HEK293 (cell line): ENCODE results near the gene JAML.

Experiments
- CTCF ChIA-PET: fragments of 350-600 bp; formaldehyde crosslinking; extraction: SDS; loops from one replicate; lab custom pipeline; 2021; ENCODE audit warnings: antibody characterized with exemption; lab: Yijun Ruan, JAX
- POLR2A ChIA-PET: fragments of 300-600 bp; formaldehyde crosslinking; extraction: SDS; loops from one replicate; lab custom pipeline; 2020; ENCODE audit warnings: antibody characterized with exemption, inconsistent platforms; lab: Yijun Ruan, JAX
- H3K27ac ChIP-seq: fragments of 200-500 bp; sonication (Bioruptor generic); 2 replicates; pipeline ENCODE4 v1.5.1; 2014; ENCODE audit warnings: low read depth, low read length, control low read depth, inconsistent platforms; ENCODE audit errors: extremely low read depth
- H3K36me3 ChIP-seq, 2 experiments: fragments of 200-500 bp in 1 of 2; sonication (Bioruptor generic) in 1 of 2; 1 replicate in 1 of 2; 2 replicates in 1 of 2; pipeline ENCODE4 v1.5.1; 2014 to 2017; ENCODE audit warnings: inconsistent platforms in 2 of 2, low read length in 2 of 2; ENCODE audit not compliant: control insufficient read depth in 2 of 2, insufficient read depth in 1 of 2
- H3K4me1 ChIP-seq: fragments of 200-500 bp; sonication (Bioruptor generic); 2 replicates; pipeline ENCODE4 v1.5.1; 2014; ENCODE audit warnings: mild to moderate bottlenecking, low read length, inconsistent platforms; ENCODE audit not compliant: control insufficient read depth, insufficient read depth
- H3K4me3 ChIP-seq: 2 replicates; pipeline ENCODE4 v1.5.1; 2011; ENCODE audit warnings: low read depth, mild to moderate bottlenecking, control low read depth, low read length, moderate library complexity
- H3K9me3 ChIP-seq: fragments of 200-500 bp; sonication (Bioruptor generic); 2 replicates; pipeline ENCODE4 v1.5.1; 2014; ENCODE audit warnings: low read depth, low read length, inconsistent platforms; ENCODE audit not compliant: control insufficient read depth, insufficient read depth
- KLF7 ChIP-seq: fragments of 450-650 bp; formaldehyde crosslinking; IDR thresholded peaks from 2 replicates; pipeline ENCODE4 v1.5.1; 2016; ENCODE audit warnings: missing biosample characterization, missing genetic modification characterization, borderline replicate concordance
- PRDM10 ChIP-seq: fragments of 450-650 bp; formaldehyde crosslinking; IDR thresholded peaks from 2 replicates; pipeline ENCODE4 v1.5.1; 2016; ENCODE audit warnings: missing biosample characterization, missing genetic modification characterization
- SP3 ChIP-seq: fragments of 450-650 bp; formaldehyde crosslinking; IDR thresholded peaks from 2 replicates; pipeline ENCODE4 v1.5.1; 2016; ENCODE audit warnings: missing biosample characterization, missing genetic modification characterization
- YY2 ChIP-seq: fragments of 450-650 bp; formaldehyde crosslinking; IDR thresholded peaks from 2 replicates; pipeline ENCODE4 v1.5.1; 2016; ENCODE audit warnings: missing biosample characterization, missing genetic modification characterization
- ZBTB44 ChIP-seq: fragments of 450-650 bp; IDR thresholded peaks from 2 replicates; pipeline ENCODE4 v1.5.1; 2018; ENCODE audit warnings: missing biosample characterization, mild to moderate bottlenecking, missing genetic modification characterization
- ZEB2 ChIP-seq: fragments of 450-650 bp; formaldehyde crosslinking; IDR thresholded peaks from 2 replicates; pipeline ENCODE4 v1.5.1; 2016; ENCODE audit warnings: missing biosample characterization, missing genetic modification characterization
- ZFP3 ChIP-seq: fragments of 450-650 bp; formaldehyde crosslinking; IDR thresholded peaks from 2 replicates; pipeline ENCODE4 v1.5.1; 2016; ENCODE audit warnings: low read depth, missing biosample characterization, missing genetic modification characterization
- ZNF169 ChIP-seq: fragments of 450-650 bp; formaldehyde crosslinking; IDR thresholded peaks from 2 replicates; pipeline ENCODE4 v1.5.1; 2016; ENCODE audit warnings: missing biosample characterization, missing genetic modification characterization
- ZNF175 ChIP-seq: fragments of 450-650 bp; formaldehyde crosslinking; IDR thresholded peaks from 2 replicates; pipeline ENCODE4 v1.5.1; 2016; ENCODE audit warnings: missing biosample characterization, missing genetic modification characterization
- ZNF211 ChIP-seq: fragments of 450-650 bp; formaldehyde crosslinking; IDR thresholded peaks from 2 replicates; pipeline ENCODE4 v1.5.1; 2016; ENCODE audit warnings: low read depth, missing biosample characterization, missing genetic modification characterization
- ZNF302 ChIP-seq: fragments of 450-650 bp; formaldehyde crosslinking; IDR thresholded peaks from 2 replicates; pipeline ENCODE4 v1.5.1; 2016; ENCODE audit warnings: missing biosample characterization, missing genetic modification characterization, low read depth
- ZNF311 ChIP-seq: fragments of 450-650 bp; formaldehyde crosslinking; IDR thresholded peaks from 2 replicates; pipeline ENCODE4 v1.5.1; 2017; ENCODE audit warnings: missing biosample characterization, missing genetic modification characterization, borderline replicate concordance
- ZNF518A ChIP-seq: fragments of 450-650 bp; formaldehyde crosslinking; conservative IDR thresholded peaks from 2 replicates; pipeline ENCODE4 v1.5.1; 2016; ENCODE audit warnings: low read depth, missing biosample characterization, missing genetic modification characterization
- ZNF596 ChIP-seq: fragments of 450-650 bp; IDR thresholded peaks from 2 replicates; pipeline ENCODE4 v1.5.0; 2018; ENCODE audit warnings: missing biosample characterization, mild to moderate bottlenecking, missing genetic modification characterization, moderate library complexity
- ZNF747 ChIP-seq: fragments of 450-650 bp; formaldehyde crosslinking; IDR thresholded peaks from 2 replicates; pipeline ENCODE4 v1.5.1; 2016; ENCODE audit warnings: missing biosample characterization, missing genetic modification characterization
- ZNF777 ChIP-seq: fragments of 450-650 bp; formaldehyde crosslinking; IDR thresholded peaks from 2 replicates; pipeline ENCODE4 v1.5.1; 2017; ENCODE audit warnings: missing biosample characterization, missing genetic modification characterization, borderline replicate concordance
- ZSCAN4 ChIP-seq: fragments of 450-650 bp; formaldehyde crosslinking; IDR thresholded peaks from 2 replicates; pipeline ENCODE4 v1.5.1; 2017; ENCODE audit warnings: missing biosample characterization, missing genetic modification characterization
- TF ChIP-seq, protein P1 (sequence below): fragments of 450-650 bp; formaldehyde crosslinking; IDR thresholded peaks from 2 replicates; pipeline ENCODE4 v1.5.1; 2017; ENCODE audit warnings: missing biosample characterization, missing genetic modification characterization
- TF ChIP-seq, protein P2 (sequence below): fragments of 450-650 bp; formaldehyde crosslinking; IDR thresholded peaks from 2 replicates; pipeline ENCODE4 v1.5.1; 2017; ENCODE audit warnings: missing biosample characterization, missing genetic modification characterization

The JAML gene

GRCh38 chr11:118167906-118168305 is 56.9 kb downstream of the JAML start:
- CTCF ChIA-PET = interaction anchor here (0.7 to 1.7 kb wide), 5 partner anchors 8 to 354 kb away, joined by 3 to 4 read pairs (median 3); partner anchors contain the start of gene SCN2B
- no peak overlapping the region for H3K4me3 ChIP-seq
- TF ChIP-seq ZNF302 (tag by site-specific recombination) (no peak), ZNF747 (tag by site-specific recombination) (no peak), ZEB2 (tag by site-specific recombination) (no peak), YY2 (tag by site-specific recombination) (no peak), ZBTB44 (tag by site-specific recombination) (no peak), ZNF777 (tag by site-specific recombination) (no peak), KLF7 (tag by site-specific recombination) (no peak), ZFP3 (tag by site-specific recombination) (no peak), ZNF518A (tag by site-specific recombination) (no peak), SP3 (tag by site-specific recombination) (no peak), ZNF169 (tag by site-specific recombination) (no peak), ZNF211 (tag by site-specific recombination) (no peak), ZSCAN4 (tag by site-specific recombination) (no peak), PRDM10 (tag by site-specific recombination) (no peak), ZNF175 (no peak), ZNF311 (tag by site-specific recombination) (no peak), ZNF596 (no peak)
- TF ChIP-seq, protein P1, sequence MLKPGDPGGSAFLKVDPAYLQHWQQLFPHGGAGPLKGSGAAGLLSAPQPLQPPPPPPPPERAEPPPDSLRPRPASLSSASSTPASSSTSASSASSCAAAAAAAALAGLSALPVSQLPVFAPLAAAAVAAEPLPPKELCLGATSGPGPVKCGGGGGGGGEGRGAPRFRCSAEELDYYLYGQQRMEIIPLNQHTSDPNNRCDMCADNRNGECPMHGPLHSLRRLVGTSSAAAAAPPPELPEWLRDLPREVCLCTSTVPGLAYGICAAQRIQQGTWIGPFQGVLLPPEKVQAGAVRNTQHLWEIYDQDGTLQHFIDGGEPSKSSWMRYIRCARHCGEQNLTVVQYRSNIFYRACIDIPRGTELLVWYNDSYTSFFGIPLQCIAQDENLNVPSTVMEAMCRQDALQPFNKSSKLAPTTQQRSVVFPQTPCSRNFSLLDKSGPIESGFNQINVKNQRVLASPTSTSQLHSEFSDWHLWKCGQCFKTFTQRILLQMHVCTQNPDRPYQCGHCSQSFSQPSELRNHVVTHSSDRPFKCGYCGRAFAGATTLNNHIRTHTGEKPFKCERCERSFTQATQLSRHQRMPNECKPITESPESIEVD = no peak
- TF ChIP-seq, protein P2, sequence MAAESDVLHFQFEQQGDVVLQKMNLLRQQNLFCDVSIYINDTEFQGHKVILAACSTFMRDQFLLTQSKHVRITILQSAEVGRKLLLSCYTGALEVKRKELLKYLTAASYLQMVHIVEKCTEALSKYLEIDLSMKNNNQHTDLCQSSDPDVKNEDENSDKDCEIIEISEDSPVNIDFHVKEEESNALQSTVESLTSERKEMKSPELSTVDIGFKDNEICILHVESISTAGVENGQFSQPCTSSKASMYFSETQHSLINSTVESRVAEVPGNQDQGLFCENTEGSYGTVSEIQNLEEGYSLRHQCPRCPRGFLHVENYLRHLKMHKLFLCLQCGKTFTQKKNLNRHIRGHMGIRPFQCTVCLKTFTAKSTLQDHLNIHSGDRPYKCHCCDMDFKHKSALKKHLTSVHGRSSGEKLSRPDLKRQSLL = no peak
- TF ChIP-seq, all 188 proteins: peak for 0
- POLR2A ChIA-PET = no interaction called here
- H3K27ac ChIP-seq = no peak overlapping the region
- H3K4me1 ChIP-seq = no peaks in the 10 kb centered on the region
- H3K36me3 ChIP-seq = no peaks in the 10 kb centered on the region
- H3K9me3 ChIP-seq = no peaks in the 10 kb centered on the region
